Peyer's patch (tissue), 4 donors: ENCODE results near the gene VTCN1. TPM values are rescaled to one million over a fixed set of nuclear protein-coding genes. Genes with fewer than 3 reads are reported as not detected.

Experiments
- DNase-seq, 3 donors: peaks; one replicate each; pipeline ENCODE4 v3.0.0-alpha.2; 2017 to 2019
- H3K27ac ChIP-seq, 4 donors: fragments of 200-600 bp; sonication (generic); one replicate each; pipeline ENCODE4 v1.5.1; 2016 to 2019
- H3K27me3 ChIP-seq, 2 donors: fragments of 200-600 bp; sonication (generic); one replicate each; pipeline ENCODE4 v1.5.1; 2019
- H3K36me3 ChIP-seq, 3 donors: fragments of 200-600 bp; sonication (generic); one replicate each; pipeline ENCODE4 v1.5.1; 2016 to 2019
- H3K4me1 ChIP-seq, 4 donors: fragments of 200-600 bp; sonication (generic); one replicate each; pipeline ENCODE4 v1.5.1; 2016 to 2019
- H3K4me3 ChIP-seq, 4 donors: fragments of 200-600 bp; sonication (generic); 1 replicate in 3 of 4; 2 replicates in 1 of 4; pipeline ENCODE4 v1.5.1; 2016 to 2019; ENCODE audit warnings: mild to moderate bottlenecking in 1 of 4
- H3K9me3 ChIP-seq, 4 donors: fragments of 200-600 bp; sonication (generic); one replicate each; pipeline ENCODE4 v1.5.1; 2016 to 2019; ENCODE audit warnings: mild to moderate bottlenecking in 1 of 4
- CTCF ChIP-seq, 6 experiments: fragments of 450-650 bp in 4 of 6; fragments of 200-600 bp in 2 of 6; sonication (generic) in 1 of 6; IDR thresholded peaks; one replicate each; pipeline ENCODE4 v1.5.1; 2017 to 2019; ENCODE audit warnings: antibody characterized with exemption in 6 of 6, mild to moderate bottlenecking in 3 of 6, moderate library complexity in 1 of 6
- POLR2A ChIP-seq, 2 donors: fragments of 450-650 bp; IDR thresholded peaks; one replicate each; pipeline ENCODE4 v1.5.1; 2017; ENCODE audit warnings: antibody characterized with exemption in 2 of 2, mild to moderate bottlenecking in 2 of 2, moderate library complexity in 2 of 2
- total RNA-seq, 4 donors: library from RNA; depleted of rRNA; stranded (reverse); fragments of >200 nt; gene quantifications; one replicate each; pipeline ENCODE4 v1.1.0, GENCODE V29; 2016

The VTCN1 gene
- total RNA-seq, 4 donors from 2014 or later: not detected

GRCh38 chr1:117181630-117182041 is 29.1 kb downstream of the VTCN1 start:
- Histone ChIP-seq H3K4me3 (no peak overlapping the region), H3K4me1 (no peaks in the 10 kb centered on the region), H3K9me3 (no peaks in the 10 kb centered on the region), H3K27me3 (no peaks in the 10 kb centered on the region), H3K27ac (no peak overlapping the region), H3K36me3 (no peaks in the 10 kb centered on the region)
- no peak for DNase-seq
- TF ChIP-seq POLR2A (IDR thresholded peaks at IDR 0.05) (no peak), CTCF (IDR thresholded peaks at IDR 0.05) (no peak)

GRCh38 chr1:117180147-117180967 is 30.4 kb downstream of the VTCN1 start:
- Histone ChIP-seq H3K27me3 (no peaks in the 10 kb centered on the region), H3K27ac (no peak overlapping the region), H3K9me3 (no peaks in the 10 kb centered on the region), H3K36me3 (no peaks in the 10 kb centered on the region), H3K4me3 (no peak overlapping the region), H3K4me1 (no peaks in the 10 kb centered on the region)
- DNase-seq: no peak
- TF ChIP-seq CTCF (IDR thresholded peaks at IDR 0.05) (no peak), POLR2A (IDR thresholded peaks at IDR 0.05) (no peak)

- H3K27ac ChIP-seq: no peak overlapping the region
- DNase-seq: no peak
- H3K27me3 ChIP-seq: no peaks in the 10 kb centered on the region
- H3K4me3 ChIP-seq: no peak overlapping the region
- TF ChIP-seq POLR2A (IDR thresholded peaks at IDR 0.05): no peak
- no peak for TF ChIP-seq CTCF (IDR thresholded peaks at IDR 0.05)
- no peaks in the 10 kb centered on the region for H3K4me1 ChIP-seq
- H3K9me3 ChIP-seq: no peaks in the 10 kb centered on the region
- no peaks in the 10 kb centered on the region for H3K36me3 ChIP-seq
These were observed 31.3 kb downstream of the VTCN1 start for GRCh38 chr1:117179471-117179870.

- no peak for TF ChIP-seq POLR2A (IDR thresholded peaks at IDR 0.05)
- TF ChIP-seq CTCF (IDR thresholded peaks at IDR 0.05): no peak
- no peaks in the 10 kb centered on the region for H3K36me3 ChIP-seq
- H3K4me3 ChIP-seq: no peak overlapping the region
- no peaks in the 10 kb centered on the region for H3K4me1 ChIP-seq
- H3K27me3 ChIP-seq: no peaks in the 10 kb centered on the region
- no peak overlapping the region for H3K27ac ChIP-seq
- H3K9me3 ChIP-seq: no peaks in the 10 kb centered on the region
- no peak for DNase-seq
These were observed 32.0 kb downstream of the VTCN1 start for GRCh38 chr1:117178756-117179155.

- Histone ChIP-seq H3K27ac (no peak overlapping the region), H3K9me3 (no peaks in the 10 kb centered on the region), H3K4me1 (no peaks in the 10 kb centered on the region), H3K4me3 (no peak overlapping the region), H3K27me3 (no peaks in the 10 kb centered on the region), H3K36me3 (no peaks in the 10 kb centered on the region)
- no peak for TF ChIP-seq POLR2A (IDR thresholded peaks at IDR 0.05)
- TF ChIP-seq CTCF (IDR thresholded peaks at IDR 0.05): no peak
- no peak for DNase-seq
These were observed 33.4 kb downstream of the VTCN1 start for GRCh38 chr1:117177376-117177775.
